Measurements from ENCODE around the gene RPL29. TPM values are rescaled to one million over a fixed set of nuclear protein-coding genes. Genes with fewer than 3 reads are reported as not detected.
A peak's percentile ranks its signal among the peaks of the same experiment; 100 is the strongest.

RPL29 gene
- total and polyA plus RNA-seq, 2 donors, result 623 to 1,824 TPM

GRCh38 chr3:51966486-51966885 is 29.2 kb downstream of the RPL29 start:
- WGBS, result 72% methylated on average over 5 of the region's 5 CpGs
- H3K36me3 ChIP-seq (ENCODE audit: insufficient read depth), result no peaks in the 10 kb centered on the region
- no peak overlapping the region for H3K27ac ChIP-seq (ENCODE audit: low read depth)
- peak overlapping the region; percentile 75 for H3K4me3 ChIP-seq (ENCODE audit: low read depth, low read length)
- DNase-seq (ENCODE audit: extremely low spot score), result no peak
- H3K4me1 ChIP-seq (ENCODE audit: insufficient read depth), result no peaks in the 10 kb centered on the region

- Histone ChIP-seq H3K27ac (ENCODE audit: low read depth) (no peak overlapping the region), H3K36me3 (ENCODE audit: insufficient read depth) (no peaks in the 10 kb centered on the region), H3K4me3 (ENCODE audit: low read depth, low read length) (no peak overlapping the region), H3K4me1 (ENCODE audit: insufficient read depth) (no peaks in the 10 kb centered on the region)
- WGBS, result 74% methylated on average over 2 of the region's 2 CpGs
- no peak for DNase-seq (ENCODE audit: extremely low spot score)
Observed at GRCh38 chr3:51966016-51966415, 29.7 kb downstream of the RPL29 start.

DNA sequence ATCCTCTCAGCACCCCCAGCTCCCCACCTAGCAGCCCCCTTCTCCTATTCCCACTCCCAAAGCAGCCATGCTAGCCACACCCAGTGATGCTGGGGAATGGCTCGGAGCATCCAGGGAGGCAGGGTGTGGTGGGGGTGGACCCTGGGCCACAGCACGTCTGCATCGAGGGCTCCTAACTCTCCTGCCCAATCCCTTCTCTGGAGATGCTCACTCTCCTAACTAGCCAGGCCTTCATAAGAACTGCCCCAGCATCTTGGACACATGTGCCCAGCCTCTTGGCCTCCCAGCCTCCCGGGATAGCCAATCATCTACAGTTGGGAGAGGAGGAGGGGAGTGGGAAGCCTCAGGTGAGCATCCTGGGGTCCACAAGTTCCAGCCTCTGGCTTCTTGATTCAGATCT is 31.2 kb downstream of the RPL29 start:
- H3K4me3 ChIP-seq (ENCODE audit: low read depth, low read length), result no peak overlapping the region
- H3K27ac ChIP-seq (ENCODE audit: low read depth), result no peak overlapping the region
- H3K4me1 ChIP-seq (ENCODE audit: insufficient read depth), result no peaks in the 10 kb centered on the region

DNA sequence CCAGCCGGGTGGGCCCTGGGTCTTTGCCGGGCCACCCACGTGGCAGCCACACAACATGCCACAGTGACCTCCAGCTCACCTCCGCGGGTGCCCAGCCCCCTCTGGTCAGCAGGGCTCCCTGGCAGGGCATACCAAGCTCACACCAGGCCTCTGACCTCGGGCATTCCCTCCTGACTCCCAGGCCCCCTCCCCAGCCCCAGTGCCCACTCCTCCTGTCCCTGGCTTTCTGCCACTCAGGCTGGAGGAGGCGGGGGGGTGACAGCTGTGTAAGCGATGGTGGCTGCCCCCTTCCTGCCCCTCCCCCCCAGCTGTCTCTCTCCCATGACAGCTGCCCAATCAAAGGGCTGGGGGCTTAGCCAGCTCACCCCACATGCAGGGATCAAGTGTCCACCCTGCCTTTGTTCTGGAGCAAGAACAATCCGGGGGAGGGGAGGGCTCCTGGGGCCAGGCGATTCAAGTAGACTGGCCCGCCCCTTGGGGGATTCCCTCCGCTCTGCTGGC is 31.7 kb downstream of the RPL29 start:
- no peak overlapping the region for H3K27ac ChIP-seq (ENCODE audit: low read depth)
- no peak for DNase-seq (ENCODE audit: extremely low spot score)
- 69% methylated on average over 12 of the region's 12 CpGs for WGBS
- no peaks in the 10 kb centered on the region for H3K4me1 ChIP-seq (ENCODE audit: insufficient read depth)
- H3K4me3 ChIP-seq (ENCODE audit: low read depth, low read length), result no peak overlapping the region
- H3K36me3 ChIP-seq (ENCODE audit: insufficient read depth), result no peaks in the 10 kb centered on the region

More for the DNA sequence above, 31.2 kb downstream of the RPL29 start:
- DNase-seq (ENCODE audit: extremely low spot score), result no peak
- no peaks in the 10 kb centered on the region for H3K36me3 ChIP-seq (ENCODE audit: insufficient read depth)
- WGBS, result 75% methylated on average over 4 of the region's 4 CpGs

DNA sequence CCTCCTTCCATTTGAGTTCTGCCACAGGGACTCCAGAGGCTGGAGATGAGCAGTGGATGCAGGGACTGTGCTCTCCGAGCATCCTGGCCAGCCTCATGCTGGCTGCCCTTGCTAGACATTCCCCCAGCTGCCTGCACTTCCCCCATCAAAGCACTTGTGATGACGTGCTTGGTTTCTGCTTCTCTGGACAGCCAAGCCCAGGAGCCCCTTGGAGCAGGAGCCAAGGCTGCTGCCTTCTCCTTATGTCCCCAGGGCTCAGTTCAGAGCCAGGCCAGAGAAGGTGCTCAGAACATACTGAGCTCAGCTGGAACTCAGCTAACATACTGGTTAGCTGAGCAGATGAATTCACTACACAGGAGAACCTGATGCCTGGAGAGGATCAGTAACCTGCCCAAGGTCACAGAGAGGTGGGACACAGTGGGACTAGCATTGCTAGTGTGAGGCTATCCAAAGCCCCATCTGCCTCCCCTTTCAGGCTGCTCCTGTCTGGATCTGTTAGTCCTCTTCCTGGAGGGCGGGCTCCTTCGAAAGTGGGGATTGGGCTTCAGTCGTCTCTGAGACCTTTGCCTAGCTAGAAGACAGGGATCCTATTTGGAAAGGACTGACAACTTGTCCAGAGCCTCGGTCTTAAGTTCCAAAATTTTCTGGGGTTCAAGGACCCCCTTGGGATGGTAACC is 32.7 kb downstream of the RPL29 start:
- WGBS, result 72% methylated on average over 6 of the region's 6 CpGs
- no peak overlapping the region for H3K4me3 ChIP-seq (ENCODE audit: low read depth, low read length)
- DNase-seq (ENCODE audit: extremely low spot score), result no peak
- H3K4me1 ChIP-seq (ENCODE audit: insufficient read depth), result no peaks in the 10 kb centered on the region
- no peak overlapping the region for H3K27ac ChIP-seq (ENCODE audit: low read depth)
- H3K36me3 ChIP-seq (ENCODE audit: insufficient read depth), result no peaks in the 10 kb centered on the region

DNA sequence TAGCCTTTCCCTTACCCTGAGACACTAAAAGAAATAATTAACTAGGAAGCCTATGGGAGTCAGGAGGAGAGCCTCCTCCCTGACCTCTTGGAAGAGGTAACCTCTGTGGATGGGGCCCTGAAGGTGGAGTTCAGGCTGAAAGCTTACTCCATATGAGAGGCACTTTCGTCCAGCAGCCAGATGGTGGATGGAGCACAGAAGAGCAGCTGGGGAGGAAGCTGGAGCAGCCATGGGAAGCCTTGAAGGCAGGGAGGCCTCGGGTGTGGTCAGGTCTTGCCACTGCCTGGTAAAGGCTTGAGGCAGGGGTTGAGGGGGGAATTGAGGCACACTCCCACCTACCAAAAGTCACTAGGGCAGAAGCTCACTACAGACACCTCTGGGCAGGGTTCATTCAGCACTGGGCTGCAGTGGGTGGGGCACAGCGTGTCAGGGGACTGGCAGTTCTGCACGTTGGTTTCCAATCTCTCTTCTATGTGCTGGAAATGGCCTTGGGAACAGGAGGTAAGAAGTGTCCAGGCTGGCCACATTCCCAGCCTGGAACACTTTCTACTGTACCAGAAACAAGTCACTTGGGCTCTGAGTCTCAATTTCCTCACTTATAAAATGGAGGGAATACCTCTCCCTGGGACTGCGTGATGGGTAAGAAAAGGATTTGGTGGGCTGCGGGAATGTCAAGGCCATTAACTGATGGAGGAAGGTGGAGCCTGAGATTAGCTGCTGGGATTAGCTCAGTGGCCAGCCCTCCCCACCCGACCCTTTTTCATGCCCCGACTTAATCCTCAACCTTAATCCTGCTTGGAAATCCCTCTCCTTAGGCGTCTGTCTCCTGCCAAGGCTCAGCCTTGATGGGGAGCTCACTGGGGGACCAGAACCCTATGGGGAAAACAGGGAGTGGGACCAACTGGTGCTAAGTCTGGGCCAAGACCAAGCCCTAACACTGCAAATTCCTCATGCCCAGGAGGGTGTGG is 33.8 kb downstream of the RPL29 start:
- 52% methylated on average over 9 of the region's 9 CpGs for WGBS
- H3K36me3 ChIP-seq (ENCODE audit: insufficient read depth), result no peaks in the 10 kb centered on the region
- no peak overlapping the region for H3K4me3 ChIP-seq (ENCODE audit: low read depth, low read length)
- DNase-seq (ENCODE audit: extremely low spot score), result no peak
- no peak overlapping the region for H3K27ac ChIP-seq (ENCODE audit: low read depth)
- H3K4me1 ChIP-seq (ENCODE audit: insufficient read depth), result no peaks in the 10 kb centered on the region

- WGBS, result 88% methylated on average over 18 of the region's 18 CpGs
- H3K27ac ChIP-seq (ENCODE audit: low read depth), result no peak overlapping the region
- H3K4me3 ChIP-seq (ENCODE audit: low read depth, low read length), result no peak overlapping the region
- no peaks in the 10 kb centered on the region for H3K4me1 ChIP-seq (ENCODE audit: insufficient read depth)
- no peaks in the 10 kb centered on the region for H3K36me3 ChIP-seq (ENCODE audit: insufficient read depth)
- DNase-seq (ENCODE audit: extremely low spot score), result no peak
Observed at GRCh38 chr3:51961011-51961410, 34.7 kb downstream of the RPL29 start.

GRCh38 chr3:51960386-51960785 is 35.3 kb downstream of the RPL29 start:
- Histone ChIP-seq H3K4me1 (ENCODE audit: insufficient read depth) (no peaks in the 10 kb centered on the region), H3K36me3 (ENCODE audit: insufficient read depth) (no peaks in the 10 kb centered on the region), H3K27ac (ENCODE audit: low read depth) (no peak overlapping the region), H3K4me3 (ENCODE audit: low read depth, low read length) (no peak overlapping the region)
- 91% methylated on average over 10 of the region's 10 CpGs for WGBS
- DNase-seq (ENCODE audit: extremely low spot score), result no peak

DNA sequence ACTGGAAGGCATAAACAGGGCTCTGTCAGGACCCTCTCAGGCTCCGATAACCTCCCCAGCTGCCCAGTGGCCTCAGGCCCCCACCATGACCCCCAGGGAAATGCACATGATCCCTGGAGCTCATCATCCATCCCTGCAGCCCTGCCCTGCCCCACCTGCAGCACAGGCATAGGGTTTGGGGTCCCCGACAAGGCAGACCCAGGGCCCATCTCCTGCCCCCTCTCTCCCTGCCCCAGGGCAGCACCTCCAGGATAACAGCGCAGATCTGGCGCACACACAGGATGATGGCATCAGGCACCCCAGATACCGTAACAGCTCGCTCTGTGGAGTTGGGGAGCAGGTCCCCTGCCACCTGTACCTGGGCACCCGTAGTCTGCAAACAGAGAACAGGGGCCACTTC is 36.0 kb downstream of the RPL29 start:
- 97% methylated on average over 7 of the region's 7 CpGs for WGBS
- DNase-seq (ENCODE audit: extremely low spot score), result no peak
- H3K27ac ChIP-seq (ENCODE audit: low read depth), result no peak overlapping the region
- no peaks in the 10 kb centered on the region for H3K4me1 ChIP-seq (ENCODE audit: insufficient read depth)
- H3K4me3 ChIP-seq (ENCODE audit: low read depth, low read length), result no peak overlapping the region
- no peaks in the 10 kb centered on the region for H3K36me3 ChIP-seq (ENCODE audit: insufficient read depth)

DNA sequence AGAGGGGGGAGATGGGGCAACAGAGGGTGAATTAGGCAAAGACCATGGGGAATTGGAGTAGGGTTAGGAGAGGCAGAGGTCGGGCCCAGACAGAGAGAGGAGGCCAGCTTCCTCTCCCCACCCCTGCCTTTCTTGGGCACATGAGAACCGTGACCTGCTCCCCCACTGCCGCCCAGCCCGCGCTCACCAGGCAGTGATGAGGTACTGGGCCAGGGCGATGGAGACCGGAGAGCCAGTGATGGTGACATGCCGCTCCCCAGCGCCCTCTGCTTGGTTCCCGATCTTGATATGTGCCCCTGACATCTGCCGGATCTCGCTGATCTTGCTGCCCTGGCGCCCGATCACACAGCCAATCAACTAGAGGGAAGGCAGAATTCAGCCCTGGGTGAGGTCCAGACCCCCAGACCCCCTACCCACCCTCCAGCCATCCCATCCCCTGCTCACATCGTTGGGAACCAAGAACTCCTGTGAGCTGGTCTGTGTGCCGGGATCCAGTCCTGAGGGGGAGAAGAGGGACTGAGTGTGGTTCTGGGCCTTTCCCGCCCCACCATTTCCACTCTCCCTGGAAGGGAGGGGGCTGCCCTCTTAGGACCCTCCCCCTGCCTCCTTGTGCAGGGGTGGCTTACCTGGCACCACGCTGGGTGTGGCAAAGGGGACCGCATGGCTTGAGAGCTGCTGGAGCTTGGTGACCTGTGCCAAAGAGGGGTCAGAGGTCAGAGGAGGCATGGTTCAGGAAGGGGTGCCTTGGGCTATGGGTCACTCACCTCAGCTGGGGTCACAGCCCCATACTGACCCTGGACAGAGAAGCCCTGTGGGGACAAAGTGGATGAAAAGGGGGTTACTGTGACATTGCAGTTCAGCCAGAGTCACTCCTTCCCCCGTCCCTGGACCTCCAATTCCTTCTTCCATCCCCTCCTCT is 36.8 kb downstream of the RPL29 start:
- Histone ChIP-seq H3K36me3 (ENCODE audit: insufficient read depth) (no peaks in the 10 kb centered on the region), H3K27ac (ENCODE audit: low read depth) (no peak overlapping the region), H3K4me1 (ENCODE audit: insufficient read depth) (no peaks in the 10 kb centered on the region), H3K4me3 (ENCODE audit: low read depth, low read length) (no peak overlapping the region)
- DNase-seq (ENCODE audit: extremely low spot score), result no peak
- 92% methylated on average over 20 of the region's 20 CpGs for WGBS

DNA sequence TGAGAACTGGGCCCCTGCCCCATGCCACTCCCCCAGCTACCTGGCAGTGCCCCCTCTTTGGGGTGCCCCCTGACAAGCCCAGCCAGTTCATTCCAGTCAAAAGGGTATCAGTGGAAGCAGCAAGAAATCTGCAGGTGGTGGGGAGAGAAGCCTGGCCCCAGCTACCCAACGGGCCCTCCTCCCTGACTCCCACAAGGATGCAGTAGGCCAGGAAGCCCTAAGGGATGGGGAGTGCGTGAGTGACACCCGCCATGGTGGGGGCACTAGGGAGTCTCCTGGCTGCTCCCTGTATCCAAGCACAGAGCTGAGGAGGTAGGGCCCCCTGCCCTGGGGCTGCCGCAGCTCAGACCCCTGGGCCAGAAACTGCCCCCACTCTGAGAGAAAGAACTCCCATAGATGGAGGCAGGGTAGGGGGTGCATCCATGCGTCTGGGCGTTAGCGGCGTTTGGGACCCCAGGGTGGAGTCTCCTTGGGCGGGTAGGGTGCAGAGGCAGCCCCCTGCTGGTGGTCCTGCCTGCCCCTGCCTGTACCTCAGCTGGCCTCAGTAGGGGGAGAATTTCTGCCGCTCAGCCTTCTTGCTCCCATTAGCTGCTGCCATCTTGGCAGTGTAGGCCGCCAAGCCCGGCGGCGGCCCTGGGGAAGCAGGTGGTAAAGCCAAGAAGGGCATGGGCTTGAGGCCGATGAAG is 38.0 kb downstream of the RPL29 start:
- Histone ChIP-seq H3K27ac (ENCODE audit: low read depth) (no peak overlapping the region), H3K4me1 (ENCODE audit: insufficient read depth) (no peaks in the 10 kb centered on the region), H3K36me3 (ENCODE audit: insufficient read depth) (no peaks in the 10 kb centered on the region), H3K4me3 (ENCODE audit: low read depth, low read length) (no peak overlapping the region)
- 92% methylated on average over 15 of the region's 15 CpGs for WGBS
- DNase-seq (ENCODE audit: extremely low spot score), result no peak

GRCh38 chr3:51955893-51956770 is 39.6 kb downstream of the RPL29 start:
- DNase-seq (ENCODE audit: extremely low spot score), result no peak
- 3% methylated on average over 97 of the region's 97 CpGs for WGBS
- peak overlapping the region; percentile 27 for H3K4me3 ChIP-seq (ENCODE audit: low read depth, low read length)
- peak overlapping the region; percentile 61 for H3K27ac ChIP-seq (ENCODE audit: low read depth)
- no peaks in the 10 kb centered on the region for H3K36me3 ChIP-seq (ENCODE audit: insufficient read depth)
- no peaks in the 10 kb centered on the region for H3K4me1 ChIP-seq (ENCODE audit: insufficient read depth)
